Neuronal stem cell (in vitro differentiated cells): ENCODE measurements around the gene PCID2.

Experiments used
- DNase-seq: peaks from one replicate; pipeline ENCODE4 v3.0.0-alpha.2; 2013; ENCODE audit warnings: low spot score
- H2AFZ ChIP-seq: one replicate; pipeline ENCODE4 v1.6.1; 2013; ENCODE audit warnings: mild to moderate bottlenecking, low read length, inconsistent platforms
- H2AK5ac ChIP-seq: 2 replicates; pipeline ENCODE4 v1.6.1; 2013; ENCODE audit warnings: low read depth, mild to moderate bottlenecking, inconsistent platforms, low read length, moderate library complexity, mixed read lengths
- H2BK120ac ChIP-seq: 2 replicates; pipeline ENCODE4 v1.6.1; 2013; ENCODE audit warnings: low read depth, mild to moderate bottlenecking, inconsistent platforms, low read length, moderate library complexity, mixed read lengths
- H2BK12ac ChIP-seq: one replicate; pipeline ENCODE4 v1.6.1; 2013; ENCODE audit warnings: low read length, inconsistent platforms
- H2BK15ac ChIP-seq: 2 replicates; pipeline ENCODE4 v1.6.1; 2013; ENCODE audit warnings: mild to moderate bottlenecking, low read length, inconsistent platforms, mixed read lengths
- H2BK5ac ChIP-seq: one replicate; pipeline ENCODE4 v1.6.1; 2013; ENCODE audit warnings: inconsistent platforms, mild to moderate bottlenecking, low read length, moderate library complexity
- H3K14ac ChIP-seq: one replicate; pipeline ENCODE4 v1.6.1; 2013; ENCODE audit warnings: low read length, inconsistent platforms
- H3K18ac ChIP-seq: 2 replicates; pipeline ENCODE4 v1.6.1; 2013; ENCODE audit warnings: low read length, inconsistent platforms
- H3K23ac ChIP-seq: 2 replicates; pipeline ENCODE4 v1.6.1; 2013; ENCODE audit warnings: low read depth, mild to moderate bottlenecking, mixed read lengths, low read length, inconsistent platforms; ENCODE audit not compliant: poor library complexity
- H3K27ac ChIP-seq: replicated peaks from 3 replicates; pipeline ENCODE4 v1.5.1; 2013; ENCODE audit warnings: low read length, inconsistent platforms
- H3K27me3 ChIP-seq, 3 experiments: 2 replicates each; pipeline ENCODE4 v1.6.1; 2013; ENCODE audit warnings: low read length in 3 of 3, mild to moderate bottlenecking in 2 of 3, inconsistent platforms in 1 of 3, low read depth in 1 of 3, mixed read lengths in 1 of 3, moderate library complexity in 1 of 3; ENCODE audit not compliant: control insufficient read depth in 3 of 3, insufficient read depth in 3 of 3
- H3K36me3 ChIP-seq, 2 donors: replicated peaks in 1 of 2; 2 replicates each; pipeline ENCODE4 v1.6.1; 2013; ENCODE audit warnings: low read length in 2 of 2; ENCODE audit not compliant: control insufficient read depth in 2 of 2, insufficient read depth in 2 of 2
- H3K4ac ChIP-seq: 2 replicates; pipeline ENCODE4 v1.6.1; 2013; ENCODE audit warnings: inconsistent platforms, mild to moderate bottlenecking, low read length, moderate library complexity
- H3K4me1 ChIP-seq, 2 donors: 1 replicate in 1 of 2; 2 replicates in 1 of 2; pipeline ENCODE4 v1.6.1; 2013; ENCODE audit warnings: low read length in 2 of 2, low read depth in 1 of 2; ENCODE audit not compliant: control insufficient read depth in 2 of 2, insufficient read depth in 1 of 2
- H3K4me2 ChIP-seq: one replicate; pipeline ENCODE4 v1.6.1; 2013; ENCODE audit warnings: mild to moderate bottlenecking, low read length, inconsistent platforms; ENCODE audit not compliant: insufficient read depth, poor library complexity, severe bottlenecking
- H3K4me3 ChIP-seq, 2 donors: 2 replicates each; pipeline ENCODE4 v1.5.1; 2013; ENCODE audit warnings: low read length in 2 of 2, mild to moderate bottlenecking in 2 of 2, inconsistent platforms in 1 of 2, moderate library complexity in 1 of 2
- H3K79me1 ChIP-seq: one replicate; pipeline ENCODE4 v1.6.1; 2013; ENCODE audit warnings: low read depth, mild to moderate bottlenecking, inconsistent platforms, low read length, moderate library complexity
- H3K9ac ChIP-seq: one replicate; pipeline ENCODE4 v1.6.1; 2013; ENCODE audit warnings: mild to moderate bottlenecking, low read depth, low read length, inconsistent platforms; ENCODE audit not compliant: poor library complexity
- H3K9me3 ChIP-seq, 2 donors: replicated peaks in 1 of 2; 2 replicates each; pipeline versions ENCODE3 to v1.6.1; 2013; ENCODE audit warnings: low read length in 2 of 2, mild to moderate bottlenecking in 2 of 2, inconsistent platforms in 1 of 2, low read depth in 1 of 2, mixed read lengths in 1 of 2, moderate library complexity in 1 of 2; ENCODE audit not compliant: control insufficient read depth in 2 of 2, insufficient read depth in 1 of 2
- H4K8ac ChIP-seq: one replicate; pipeline ENCODE4 v1.6.1; 2013; ENCODE audit warnings: low read depth, mild to moderate bottlenecking, inconsistent platforms, low read length, moderate library complexity
- H4K91ac ChIP-seq: one replicate; pipeline ENCODE4 v1.6.1; 2013; ENCODE audit warnings: low read length, low read depth, mild to moderate bottlenecking, inconsistent platforms; ENCODE audit not compliant: poor library complexity
- WGBS, 2 donors: extraction: QIAGEN DNeasy Blood & Tissue Kit; methylation state at CpG; one replicate each; pipeline ENCODE4 v1.1.7; 2013; ENCODE audit warnings: missing lambda C conversion rate in 2 of 2, mixed read lengths in 1 of 2; ENCODE audit not compliant: insufficient read length in 2 of 2, insufficient replicate concordance in 1 of 2; ENCODE audit errors: extremely low coverage in 2 of 2; 5-methylcytosine and 5-hydroxymethylcytosine counted together

PCID2 gene

DNA sequence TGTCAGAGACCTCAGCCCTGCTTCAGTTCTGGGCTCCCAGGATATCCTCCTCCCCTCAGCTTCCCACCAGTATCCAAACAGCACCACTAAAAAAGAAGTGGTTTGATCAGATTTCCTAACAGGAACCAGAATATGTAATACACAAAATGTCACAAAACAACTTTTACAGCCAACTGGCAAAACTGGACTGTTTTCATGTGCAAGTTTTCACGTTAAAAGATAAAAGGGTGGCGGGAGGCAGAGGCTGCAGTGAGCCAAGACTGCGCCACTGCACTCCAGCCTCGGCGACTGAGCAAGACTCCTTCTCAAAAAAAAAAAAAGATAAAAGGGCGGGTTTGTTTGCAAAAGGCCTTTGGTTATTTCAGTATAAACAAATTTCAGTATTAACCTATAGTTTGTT lies 13.1 kb downstream of the PCID2 start:
- Histone ChIP-seq H3K4me2 (no peak overlapping the region), H2BK12ac (no peak overlapping the region), H2BK5ac (no peak overlapping the region), H3K4ac (no peak overlapping the region), H2AK5ac (no peak overlapping the region), H2BK15ac (no peak overlapping the region), H3K79me1 (no peaks in the 10 kb centered on the region), H4K91ac (no peak overlapping the region), H2BK120ac (no peak overlapping the region), H3K14ac (no peak overlapping the region), H3K27me3 (no peaks in the 10 kb centered on the region), H3K36me3 (peaks cover 40 to 99% of the 10 kb centered on the region in 2 donors), H3K4me1 (peaks cover 0 to 3% of the 10 kb centered on the region in 2 donors), H3K18ac (no peak overlapping the region), H3K27ac (no peak overlapping the region), H3K4me3 (no peak overlapping the region), H3K9ac (no peak overlapping the region), H3K23ac (no peak overlapping the region), H2AFZ (no peak overlapping the region), H4K8ac (no peak overlapping the region), H3K9me3 (no peaks in the 10 kb centered on the region)
- no CpG with 5 or more reads among the region's 6 CpGs for WGBS, 2 donors
- DNase-seq, result no peak

DNA sequence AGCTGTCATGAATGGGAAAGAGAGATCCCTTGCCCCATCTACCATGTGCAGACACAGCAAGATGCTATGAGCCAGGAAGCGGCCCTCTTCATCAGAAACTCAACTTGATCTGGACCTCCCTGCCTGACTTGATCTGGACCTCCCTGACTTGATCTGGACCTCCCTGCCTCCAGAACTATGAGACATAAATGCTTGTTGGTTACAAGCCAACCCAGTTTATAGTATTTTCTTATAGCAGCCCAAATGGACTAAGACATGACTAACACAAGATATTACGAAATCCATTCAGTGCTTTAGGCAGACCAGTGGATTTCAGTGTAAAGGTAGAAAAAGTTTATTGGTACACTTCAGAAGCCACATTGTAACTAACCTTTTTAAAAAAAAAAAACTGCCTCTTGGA lies 15.6 kb downstream of the PCID2 start:
- H3K4ac ChIP-seq, result no peak overlapping the region
- no peaks in the 10 kb centered on the region for H3K79me1 ChIP-seq
- DNase-seq, result no peak
- no peak overlapping the region for H2BK120ac ChIP-seq
- H3K23ac ChIP-seq, result no peak overlapping the region
- H2BK15ac ChIP-seq, result no peak overlapping the region
- H2BK5ac ChIP-seq, result no peak overlapping the region
- no peak overlapping the region for H4K91ac ChIP-seq
- H3K14ac ChIP-seq, result no peak overlapping the region
- no CpG with 5 or more reads among the region's 2 CpGs for WGBS, 2 donors
- H3K4me1 ChIP-seq, result peaks cover 0 to 3% of the 10 kb centered on the region in 2 donors
- no peak overlapping the region for H3K27ac ChIP-seq
- no peak overlapping the region for H3K4me3 ChIP-seq
- H3K36me3 ChIP-seq, result peaks cover 47 to 97% of the 10 kb centered on the region in 2 donors
- no peak overlapping the region for H2AK5ac ChIP-seq
- H3K18ac ChIP-seq, result no peak overlapping the region
- H2BK12ac ChIP-seq, result no peak overlapping the region
- H2AFZ ChIP-seq, result no peak overlapping the region
- H4K8ac ChIP-seq, result no peak overlapping the region
- no peaks in the 10 kb centered on the region for H3K9me3 ChIP-seq
- no peak overlapping the region for H3K9ac ChIP-seq
- no peak overlapping the region for H3K4me2 ChIP-seq
- no peaks in the 10 kb centered on the region for H3K27me3 ChIP-seq

DNA sequence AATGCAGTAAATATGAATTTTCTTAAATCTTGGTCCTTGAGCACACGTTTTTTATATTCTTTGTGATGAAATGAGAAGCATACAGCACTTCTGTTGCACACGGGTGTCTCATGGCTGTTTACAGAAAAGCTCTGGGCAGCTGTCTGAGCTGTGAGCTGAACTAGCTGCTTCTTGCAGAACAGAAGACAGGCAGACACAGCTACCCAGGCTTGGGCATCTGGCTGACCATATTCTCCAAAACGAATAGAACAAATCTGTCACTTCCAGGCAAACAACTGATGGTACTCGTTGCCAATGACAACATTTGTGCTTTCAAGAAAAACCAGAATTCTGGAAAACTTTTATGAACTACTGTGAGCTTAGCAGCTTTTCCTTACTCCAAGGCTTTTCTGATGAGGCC lies 16.2 kb downstream of the PCID2 start:
- H3K36me3 ChIP-seq, result peaks cover 46 to 97% of the 10 kb centered on the region in 2 donors
- no peak overlapping the region for H3K4me2 ChIP-seq
- H2BK120ac ChIP-seq, result no peak overlapping the region
- no peak overlapping the region for H2AFZ ChIP-seq
- no peak overlapping the region for H3K4ac ChIP-seq
- no CpG with 5 or more reads among the region's 4 CpGs for WGBS, 2 donors
- no peak overlapping the region for H2BK12ac ChIP-seq
- H3K79me1 ChIP-seq, result no peaks in the 10 kb centered on the region
- no peak overlapping the region for H2AK5ac ChIP-seq
- no peak overlapping the region for H3K14ac ChIP-seq
- no peaks in the 10 kb centered on the region for H3K9me3 ChIP-seq
- no peaks in the 10 kb centered on the region for H3K27me3 ChIP-seq
- H2BK5ac ChIP-seq, result no peak overlapping the region
- H4K8ac ChIP-seq, result no peak overlapping the region
- peaks cover 0 to 3% of the 10 kb centered on the region in 2 donors for H3K4me1 ChIP-seq
- H2BK15ac ChIP-seq, result no peak overlapping the region
- no peak overlapping the region for H3K9ac ChIP-seq
- no peak overlapping the region for H3K4me3 ChIP-seq
- DNase-seq, result no peak
- H3K27ac ChIP-seq, result no peak overlapping the region
- no peak overlapping the region for H4K91ac ChIP-seq
- no peak overlapping the region for H3K23ac ChIP-seq
- no peak overlapping the region for H3K18ac ChIP-seq

DNA sequence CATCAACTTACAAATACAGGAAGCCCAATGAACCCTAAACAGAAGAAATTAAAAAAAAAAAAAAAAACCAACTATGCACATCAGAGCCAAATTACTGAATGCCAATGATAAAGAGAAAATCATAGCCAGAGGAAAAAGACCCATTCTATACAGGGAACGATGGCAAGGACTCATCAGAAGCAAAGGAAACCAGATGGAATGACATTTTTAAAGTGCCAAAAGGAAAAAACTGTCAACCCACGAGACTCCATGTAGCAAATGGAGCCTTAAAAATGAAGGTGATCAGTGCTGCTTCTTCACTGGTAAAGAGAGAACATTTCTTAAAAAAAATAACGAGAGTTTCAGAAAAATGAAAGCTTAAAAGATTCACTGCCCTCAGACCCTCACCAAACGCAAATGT lies 18.3 kb downstream of the PCID2 start:
- H3K23ac ChIP-seq, result no peak overlapping the region
- no peak overlapping the region for H3K4me2 ChIP-seq
- H3K9ac ChIP-seq, result no peak overlapping the region
- no peak overlapping the region for H3K4me3 ChIP-seq
- H2BK15ac ChIP-seq, result no peak overlapping the region
- peaks cover 39 to 97% of the 10 kb centered on the region in 2 donors for H3K36me3 ChIP-seq
- no peak overlapping the region for H2AFZ ChIP-seq
- H3K27me3 ChIP-seq, result no peaks in the 10 kb centered on the region
- H4K91ac ChIP-seq, result no peak overlapping the region
- H3K79me1 ChIP-seq, result no peaks in the 10 kb centered on the region
- no peak overlapping the region for H3K18ac ChIP-seq
- WGBS, 2 donors, result no CpG with 5 or more reads among the region's 4 CpGs
- no peaks in the 10 kb centered on the region for H3K9me3 ChIP-seq
- no peak overlapping the region for H3K4ac ChIP-seq
- H2BK5ac ChIP-seq, result no peak overlapping the region
- H2BK120ac ChIP-seq, result no peak overlapping the region
- no peak overlapping the region for H3K14ac ChIP-seq
- no peak overlapping the region for H4K8ac ChIP-seq
- H2BK12ac ChIP-seq, result no peak overlapping the region
- peaks cover 0 to 3% of the 10 kb centered on the region in 2 donors for H3K4me1 ChIP-seq
- DNase-seq, result no peak
- no peak overlapping the region for H3K27ac ChIP-seq
- no peak overlapping the region for H2AK5ac ChIP-seq
